SK-N-SH treated with all-trans-retinoic acid at 6 μM for 48 hours (cell line): ENCODE measurements around the gene FCN3.

Experiments used
- ARNTL ChIP-seq: fragments of 450-650 bp; formaldehyde crosslinking; IDR thresholded peaks from 2 replicates; pipeline ENCODE4 v1.5.0; 2020; ENCODE audit warnings: low read depth, mild to moderate bottlenecking, moderate library complexity, borderline replicate concordance
- CREB5 ChIP-seq: fragments of 250-450 bp; sonication (Bioruptor Pico); IDR thresholded peaks from 2 replicates; pipeline ENCODE4 v1.5.1; 2020; ENCODE audit warnings: low read depth, mild to moderate bottlenecking, moderate library complexity
- OSR1 ChIP-seq: fragments of 250-450 bp; sonication (Bioruptor Pico); IDR thresholded peaks from 2 replicates; pipeline ENCODE4 v1.8.0; 2022; ENCODE audit warnings: moderate library complexity, mild to moderate bottlenecking, inconsistent platforms
- RARB ChIP-seq: fragments of 250-450 bp; sonication (Bioruptor Pico); IDR thresholded peaks from 2 replicates; pipeline ENCODE4 v1.8.0; 2021; ENCODE audit warnings: mild to moderate bottlenecking, moderate library complexity
- TOX ChIP-seq: fragments of 250-450 bp; sonication (Bioruptor Pico); IDR thresholded peaks from 2 replicates; pipeline ENCODE4 v1.8.0; 2021; ENCODE audit warnings: mild to moderate bottlenecking, moderate library complexity, borderline replicate concordance
- ZFP3 ChIP-seq: fragments of 250-450 bp; sonication (Bioruptor Pico); IDR thresholded peaks from 2 replicates; pipeline ENCODE4 v1.5.0; 2020; ENCODE audit warnings: mild to moderate bottlenecking, moderate library complexity
- ZFP30 ChIP-seq: fragments of 450-650 bp; formaldehyde crosslinking; IDR thresholded peaks from 2 replicates; pipeline ENCODE4 v1.5.0; 2022; ENCODE audit warnings: mild to moderate bottlenecking, moderate library complexity
- ZNF565 ChIP-seq: fragments of 450-650 bp; formaldehyde crosslinking; conservative IDR thresholded peaks from 2 replicates; pipeline ENCODE4 v1.5.0; 2020; ENCODE audit warnings: low read depth, mild to moderate bottlenecking, moderate library complexity
- ZNF70 ChIP-seq: fragments of 450-650 bp; formaldehyde crosslinking; IDR thresholded peaks from 2 replicates; pipeline ENCODE4 v1.5.0; 2020; ENCODE audit warnings: mild to moderate bottlenecking, moderate library complexity
- ZNF8 ChIP-seq: fragments of 450-650 bp; formaldehyde crosslinking; IDR thresholded peaks from 2 replicates; pipeline ENCODE4 v1.5.0; 2020; ENCODE audit warnings: mild to moderate bottlenecking, moderate library complexity
- TF ChIP-seq, protein P1 (sequence below): fragments of 250-450 bp; sonication (Bioruptor Pico); IDR thresholded peaks from 2 replicates; pipeline ENCODE4 v1.5.1; 2021; ENCODE audit warnings: mild to moderate bottlenecking, moderate library complexity
- TF ChIP-seq, protein P2 (sequence below): fragments of 250-450 bp; sonication (Bioruptor Pico); IDR thresholded peaks from 2 replicates; pipeline ENCODE4 v1.8.0; 2020; ENCODE audit warnings: mild to moderate bottlenecking, moderate library complexity, borderline replicate concordance

DNA sequence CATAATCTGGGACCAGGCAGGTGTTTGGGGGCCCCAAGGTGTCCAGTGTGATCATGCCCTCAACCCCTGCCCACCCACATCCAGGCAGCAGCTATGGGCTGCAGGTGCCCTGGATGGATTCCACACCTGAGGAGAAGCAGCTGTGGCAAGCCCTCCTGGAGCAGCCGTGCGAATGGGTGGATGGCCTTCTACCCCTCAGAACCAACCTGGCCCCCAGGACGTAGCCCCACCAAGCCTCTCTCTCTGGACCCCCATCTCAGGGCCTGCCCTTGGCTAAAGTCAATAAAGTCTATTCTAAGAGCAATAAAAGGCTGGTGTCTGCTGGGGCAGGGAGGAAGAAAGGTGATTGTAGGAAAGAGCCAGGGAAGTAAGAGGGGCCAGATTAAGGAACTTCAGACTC is 21.0 kb downstream of the FCN3 start:
- TF ChIP-seq ARNTL: no peak
- TF ChIP-seq, protein P1, sequence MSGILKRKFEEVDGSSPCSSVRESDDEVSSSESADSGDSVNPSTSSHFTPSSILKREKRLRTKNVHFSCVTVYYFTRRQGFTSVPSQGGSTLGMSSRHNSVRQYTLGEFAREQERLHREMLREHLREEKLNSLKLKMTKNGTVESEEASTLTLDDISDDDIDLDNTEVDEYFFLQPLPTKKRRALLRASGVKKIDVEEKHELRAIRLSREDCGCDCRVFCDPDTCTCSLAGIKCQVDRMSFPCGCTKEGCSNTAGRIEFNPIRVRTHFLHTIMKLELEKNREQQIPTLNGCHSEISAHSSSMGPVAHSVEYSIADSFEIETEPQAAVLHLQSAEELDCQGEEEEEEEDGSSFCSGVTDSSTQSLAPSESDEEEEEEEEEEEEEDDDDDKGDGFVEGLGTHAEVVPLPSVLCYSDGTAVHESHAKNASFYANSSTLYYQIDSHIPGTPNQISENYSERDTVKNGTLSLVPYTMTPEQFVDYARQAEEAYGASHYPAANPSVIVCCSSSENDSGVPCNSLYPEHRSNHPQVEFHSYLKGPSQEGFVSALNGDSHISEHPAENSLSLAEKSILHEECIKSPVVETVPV (CRISPR knock-in tag): no peak
- TF ChIP-seq ZNF70 (CRISPR knock-in tag): no peak
- TF ChIP-seq, protein P2, sequence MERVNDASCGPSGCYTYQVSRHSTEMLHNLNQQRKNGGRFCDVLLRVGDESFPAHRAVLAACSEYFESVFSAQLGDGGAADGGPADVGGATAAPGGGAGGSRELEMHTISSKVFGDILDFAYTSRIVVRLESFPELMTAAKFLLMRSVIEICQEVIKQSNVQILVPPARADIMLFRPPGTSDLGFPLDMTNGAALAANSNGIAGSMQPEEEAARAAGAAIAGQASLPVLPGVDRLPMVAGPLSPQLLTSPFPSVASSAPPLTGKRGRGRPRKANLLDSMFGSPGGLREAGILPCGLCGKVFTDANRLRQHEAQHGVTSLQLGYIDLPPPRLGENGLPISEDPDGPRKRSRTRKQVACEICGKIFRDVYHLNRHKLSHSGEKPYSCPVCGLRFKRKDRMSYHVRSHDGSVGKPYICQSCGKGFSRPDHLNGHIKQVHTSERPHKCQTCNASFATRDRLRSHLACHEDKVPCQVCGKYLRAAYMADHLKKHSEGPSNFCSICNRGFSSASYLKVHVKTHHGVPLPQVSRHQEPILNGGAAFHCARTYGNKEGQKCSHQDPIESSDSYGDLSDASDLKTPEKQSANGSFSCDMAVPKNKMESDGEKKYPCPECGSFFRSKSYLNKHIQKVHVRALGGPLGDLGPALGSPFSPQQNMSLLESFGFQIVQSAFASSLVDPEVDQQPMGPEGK (CRISPR knock-in tag): no peak
- no peak for TF ChIP-seq TOX (CRISPR knock-in tag)
- TF ChIP-seq CREB5: no peak
- no peak for TF ChIP-seq ZNF565 (CRISPR knock-in tag)
- no peak for TF ChIP-seq RARB
- no peak for TF ChIP-seq OSR1 (CRISPR knock-in tag)
- no peak for TF ChIP-seq ZNF8 (CRISPR knock-in tag)
- TF ChIP-seq ZFP3 (CRISPR knock-in tag): no peak
- no peak for TF ChIP-seq ZFP30 (CRISPR knock-in tag)
